Measurements from ENCODE around the gene TRMT1.

Gene TRMT1

GRCh38 chr19:13122980-13123957 is 6.7 kb upstream of the TRMT1 start:
- FAIRE-seq = no peak

- no peak for FAIRE-seq
These were observed 5.8 kb upstream of the TRMT1 start for GRCh38 chr19:13122275-13122878.

DNA sequence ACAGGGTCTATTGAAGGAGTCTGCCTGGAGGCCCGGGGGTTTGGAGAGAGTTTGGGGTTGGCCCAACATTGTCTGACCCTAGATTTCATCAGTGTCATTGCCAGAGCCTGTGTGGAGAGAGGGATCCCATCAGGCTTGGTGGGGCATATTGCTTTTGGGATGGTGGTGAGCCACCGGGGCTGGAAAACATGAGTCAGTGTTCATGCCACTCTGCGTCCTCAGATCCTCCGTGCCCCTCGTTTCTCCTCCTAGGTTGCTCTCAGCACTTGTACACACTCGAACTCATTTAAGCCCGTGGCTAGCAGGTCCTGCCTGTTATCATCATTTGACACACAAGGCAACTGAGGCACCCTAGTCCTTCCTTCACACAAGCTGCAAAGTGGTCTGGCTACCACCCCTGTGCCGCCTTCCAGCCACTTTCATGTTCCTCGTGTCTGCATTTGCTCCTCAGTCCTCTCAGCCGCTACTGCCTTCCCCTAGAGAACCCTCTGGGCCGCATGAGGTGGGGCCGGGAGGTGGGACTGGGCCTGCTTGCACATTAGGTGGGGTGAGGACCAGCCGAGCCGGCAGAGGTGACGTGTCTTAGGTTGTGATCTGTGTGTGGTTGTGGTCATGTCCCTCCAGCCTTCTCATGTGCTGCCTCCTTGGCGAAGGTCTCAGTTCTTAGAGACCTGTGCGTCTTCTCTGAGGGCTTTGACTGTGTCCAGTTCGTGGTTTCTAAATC is 5.2 kb upstream of the TRMT1 start:
- FAIRE-seq = no peak

DNA sequence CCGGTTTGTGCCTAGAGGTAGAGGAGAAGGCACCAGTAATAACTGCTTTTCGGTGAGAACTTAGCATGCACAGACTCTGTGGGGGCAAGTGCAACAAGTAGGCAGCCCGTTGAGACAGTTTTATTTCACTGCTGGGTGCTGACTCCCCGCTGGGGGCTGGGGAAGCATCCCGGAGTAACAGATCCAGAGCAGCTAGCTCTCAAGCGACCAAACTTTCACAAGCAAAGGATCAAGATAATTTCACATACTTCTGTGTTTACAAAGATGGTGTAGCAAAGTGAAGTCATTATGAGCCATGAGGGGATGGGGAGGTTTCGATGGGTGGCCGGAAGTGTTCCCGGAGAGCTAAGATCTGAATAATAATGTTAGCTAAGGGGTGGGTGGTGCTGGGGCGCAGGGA is 4.3 kb upstream of the TRMT1 start:
- no peak for FAIRE-seq

DNA sequence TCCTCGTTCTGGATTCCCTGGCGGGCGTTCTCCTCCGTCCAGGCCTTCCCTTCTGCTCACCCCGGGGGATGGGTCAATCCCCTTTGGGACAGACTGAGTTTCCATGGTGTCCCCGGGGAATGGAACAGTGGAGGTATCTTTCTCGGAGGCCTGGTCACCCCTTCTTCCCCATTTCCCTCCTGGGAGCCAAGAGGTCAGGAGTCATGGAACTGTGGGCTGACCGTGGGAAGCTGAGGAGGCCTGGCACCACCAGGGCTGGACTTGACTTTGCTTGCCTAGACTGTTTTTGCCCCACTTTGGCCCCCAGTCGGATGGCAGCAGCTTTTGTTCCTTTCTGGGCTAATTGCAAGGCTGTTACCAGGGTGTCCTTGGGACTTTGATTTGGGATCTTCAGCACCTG is 3.5 kb upstream of the TRMT1 start:
- FAIRE-seq = no peak

DNA sequence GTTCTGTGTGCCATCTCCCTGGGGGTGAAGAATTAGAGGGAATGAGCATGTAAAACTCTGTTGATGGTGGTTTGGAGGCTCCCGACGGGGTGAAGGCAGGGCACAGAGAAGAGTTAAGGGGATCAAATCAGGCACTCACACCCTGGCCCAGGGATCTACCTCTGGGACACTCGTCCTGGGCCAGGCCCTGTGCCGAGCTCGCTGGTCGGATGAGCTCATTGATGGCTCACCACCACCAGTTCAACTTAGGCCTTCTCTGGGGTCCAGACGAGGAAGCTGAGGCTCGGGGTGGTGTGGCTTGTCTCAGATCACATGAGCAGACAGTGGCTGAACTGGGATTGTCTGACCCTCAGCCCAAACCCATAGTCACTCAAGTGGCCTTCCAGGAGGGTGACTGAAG is 3.1 kb upstream of the TRMT1 start:
- FAIRE-seq = no peak

GRCh38 chr19:13118424-13119193 is 2.1 kb upstream of the TRMT1 start:
- FAIRE-seq = no peak

DNA sequence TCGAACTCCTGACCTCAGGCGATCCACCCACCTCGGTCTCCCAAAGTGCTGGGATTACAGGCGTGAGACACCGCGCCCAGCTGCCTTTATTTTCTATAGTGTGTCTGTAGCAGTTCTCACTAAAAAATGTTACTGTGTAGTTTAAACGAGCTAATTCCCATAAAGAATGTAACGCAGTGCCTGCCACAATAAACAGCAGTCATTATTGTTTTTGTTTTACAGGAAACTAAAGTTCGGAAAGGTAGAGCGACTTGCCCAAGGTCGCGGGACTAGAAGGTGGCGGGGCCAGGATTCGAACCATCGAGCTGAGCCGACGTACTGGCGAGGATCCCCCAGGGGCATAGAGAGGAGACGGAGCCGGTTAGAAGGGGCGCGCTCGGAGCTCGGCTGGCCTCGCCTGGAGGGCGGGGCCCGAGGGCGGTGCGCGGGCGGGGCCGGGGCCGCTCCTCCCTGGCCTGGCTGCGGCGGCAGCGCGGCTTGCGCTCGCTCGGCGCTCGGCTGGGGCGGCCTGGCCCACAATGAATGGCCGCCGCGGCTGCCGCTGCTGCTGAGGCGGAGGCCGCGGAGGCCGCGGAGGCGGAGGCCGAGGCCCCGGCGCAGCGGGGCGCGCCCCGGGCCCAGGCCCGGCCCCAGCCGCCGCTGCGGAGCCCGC is 1.4 kb upstream of the TRMT1 start, which contains the start of gene NACC1:
TSS of gene NACC1 (plus strand) at position 493 of the 652 bp plus-strand sequence. CDS start 16,944 bp downstream, outside the sequence.
- FAIRE-seq = no peak

GRCh38 chr19:13117176-13117771 is 734 bp upstream of the TRMT1 start:
- no peak for FAIRE-seq

- FAIRE-seq = no peak
These were observed 631 bp downstream of the TRMT1 start for GRCh38 chr19:13115936-13116281.

GRCh38 chr19:13112555-13112954 is 4.0 kb downstream of the TRMT1 start:
- FAIRE-seq = no peak

DNA sequence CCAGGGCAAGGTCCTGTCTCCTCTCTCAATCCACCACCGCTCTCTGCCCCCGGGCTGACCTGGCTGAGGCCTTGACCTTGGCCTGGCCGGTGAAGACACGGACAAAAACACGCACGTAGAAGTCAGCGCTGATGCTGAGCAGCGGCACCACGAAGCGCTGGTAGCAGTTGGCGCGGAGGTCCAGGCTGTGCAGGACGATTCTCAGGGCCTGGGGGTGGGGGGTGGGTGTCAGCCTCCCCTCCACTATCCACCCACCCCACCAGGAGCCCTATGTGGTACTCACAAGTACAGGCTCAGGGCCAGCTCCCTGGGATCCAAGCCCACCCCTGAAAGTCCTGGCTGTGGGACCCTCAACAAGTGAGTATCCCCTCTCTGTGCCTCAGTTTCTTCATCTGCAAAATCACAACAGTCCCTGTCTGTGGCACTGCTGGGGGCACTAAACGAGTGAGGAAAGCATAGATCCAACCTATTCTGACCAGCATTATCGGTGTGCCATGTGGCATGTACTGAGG is 6.4 kb downstream of the TRMT1 start:
- FAIRE-seq = no peak

DNA sequence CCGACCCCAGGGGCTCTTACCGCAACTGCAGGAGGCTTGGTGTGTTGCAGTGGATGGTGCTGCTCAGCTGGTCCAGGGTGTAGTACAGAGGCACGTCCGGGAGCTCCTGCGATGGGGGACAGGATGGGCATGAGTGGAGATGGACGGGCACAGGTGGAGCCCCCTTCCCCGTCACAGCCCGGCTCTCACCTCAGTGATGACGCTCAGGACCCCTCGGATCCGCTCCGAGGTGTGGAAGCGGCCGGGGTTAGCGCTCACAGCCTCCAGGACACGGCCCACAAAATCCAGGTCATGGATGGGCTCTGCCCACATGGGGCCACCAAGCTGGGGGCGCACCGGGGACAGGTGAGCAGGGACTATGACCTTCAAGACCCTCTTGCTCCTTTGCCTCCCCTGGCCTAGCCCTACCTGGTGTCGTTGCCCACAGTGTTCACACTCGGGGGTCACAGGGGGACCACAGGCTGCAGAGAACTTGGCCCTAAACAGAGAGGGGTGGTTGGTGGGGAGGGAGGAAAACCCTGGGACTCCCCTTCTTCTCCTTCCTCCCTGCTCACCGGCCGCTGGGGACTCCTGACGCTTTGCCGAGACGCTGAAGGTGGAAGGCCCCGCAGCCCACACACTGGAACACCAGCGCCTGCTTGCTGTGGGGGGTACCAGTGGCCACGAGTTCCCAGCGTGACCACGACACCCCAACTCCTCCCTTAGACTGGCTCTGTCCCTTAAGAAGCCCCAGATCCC is 7.0 kb downstream of the TRMT1 start:
- FAIRE-seq = no peak

GRCh38 chr19:13104848-13105711 is 11.5 kb downstream of the TRMT1 start:
- FAIRE-seq = no peak

- FAIRE-seq = no peak
These were observed 12.1 kb downstream of the TRMT1 start for GRCh38 chr19:13104360-13104847.

GRCh38 chr19:13103581-13104359 is 12.8 kb downstream of the TRMT1 start:
- FAIRE-seq = no peak

GRCh38 chr19:13102666-13103580 is 13.6 kb downstream of the TRMT1 start, which contains the start of gene LYL1:
Gene LYL1, minus strand, starts transcription at chr19:13102858. Its CDS starts 1,687 bp downstream, at chr19:13101171.
- no peak for FAIRE-seq

DNA sequence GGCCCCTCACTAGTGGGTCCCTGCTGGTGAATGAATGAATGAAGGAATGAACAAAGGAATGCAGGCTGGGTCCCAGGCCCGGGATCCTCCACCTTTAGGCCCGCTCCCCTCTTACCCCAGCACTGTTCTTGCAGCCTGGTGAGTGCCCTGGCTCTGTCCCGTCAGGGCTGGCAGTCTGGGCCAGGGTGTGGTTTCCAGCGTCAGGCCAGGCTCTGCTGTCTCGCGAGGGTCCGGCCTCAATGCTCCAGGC is 14.2 kb downstream of the TRMT1 start:
- FAIRE-seq = no peak

Measured in TTC549 (cell line).